Metanephros (tissue), 1 donor: Measurements from ENCODE around the gene PCSK9. TPM values are rescaled to one million over a fixed set of nuclear protein-coding genes. Genes with fewer than 3 reads are reported as not detected.

Source experiments
- total RNA-seq: library from RNA; depleted of rRNA; stranded (reverse); fragments of >200 nt; gene quantifications from one replicate; pipeline ENCODE4 v1.2.3, GENCODE V29; 2014

Gene PCSK9
- total RNA-seq = 2.2 TPM

DNA sequence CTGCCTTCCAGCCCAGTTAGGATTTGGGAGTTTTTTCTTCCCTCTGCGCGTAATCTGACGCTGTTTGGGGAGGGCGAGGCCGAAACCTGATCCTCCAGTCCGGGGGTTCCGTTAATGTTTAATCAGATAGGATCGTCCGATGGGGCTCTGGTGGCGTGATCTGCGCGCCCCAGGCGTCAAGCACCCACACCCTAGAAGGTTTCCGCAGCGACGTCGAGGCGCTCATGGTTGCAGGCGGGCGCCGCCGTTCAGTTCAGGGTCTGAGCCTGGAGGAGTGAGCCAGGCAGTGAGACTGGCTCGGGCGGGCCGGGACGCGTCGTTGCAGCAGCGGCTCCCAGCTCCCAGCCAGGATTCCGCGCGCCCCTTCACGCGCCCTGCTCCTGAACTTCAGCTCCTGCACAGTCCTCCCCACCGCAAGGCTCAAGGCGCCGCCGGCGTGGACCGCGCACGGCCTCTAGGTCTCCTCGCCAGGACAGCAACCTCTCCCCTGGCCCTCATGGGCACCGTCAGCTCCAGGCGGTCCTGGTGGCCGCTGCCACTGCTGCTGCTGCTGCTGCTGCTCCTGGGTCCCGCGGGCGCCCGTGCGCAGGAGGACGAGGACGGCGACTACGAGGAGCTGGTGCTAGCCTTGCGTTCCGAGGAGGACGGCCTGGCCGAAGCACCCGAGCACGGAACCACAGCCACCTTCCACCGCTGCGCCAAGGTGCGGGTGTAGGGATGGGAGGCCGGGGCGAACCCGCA, at the start of gene PCSK9:
PCSK9 (plus strand) TSS at position 207 of the 741 bp plus-strand sequence; CDS start at position 497, 290 bp downstream.

GRCh38 chr1:54998677-54999076, 40.7 kb upstream of the PCSK9 start, which contains the start of gene BSND:
TSS of gene BSND (plus strand) at chr1:54998933. CDS start at chr1:54999187, 254 bp downstream.

Other genes with a start within 250 kb of the PCSK9 start
- 6.8 TPM for gene TTC22, start 238.2 kb upstream of the PCSK9 start, total RNA-seq
- gene DHCR24, start 152.4 kb upstream of the PCSK9 start, total RNA-seq = 36.1 TPM
- gene TMEM61, start 58.9 kb upstream of the PCSK9 start, total RNA-seq = 3.0 TPM
- gene BSND, start 40.6 kb upstream of the PCSK9 start, total RNA-seq = 3.7 TPM
- 71.8 TPM for gene USP24, start 175.8 kb downstream of the PCSK9 start, total RNA-seq